Measurements from ENCODE around the gene DNAH1.

DNAH1 gene

GRCh38 chr3:52402706-52403270 lies 86.7 kb downstream of the DNAH1 start:
- Histone ChIP-seq H3K4me3 (ENCODE audit: low read depth, low read length) (no peak overlapping the region), H3K36me3 (replicated peaks) (peaks cover 55% of the 10 kb centered on the region), H3K27me3 (replicated peaks) (no peaks in the 10 kb centered on the region), H3K27ac (no peak overlapping the region)
- no peak for TF ChIP-seq CTCF (IDR thresholded peaks at IDR 0.05; ENCODE audit: low read depth, low read length, missing control alignments)
- DNase-seq = no peak
- in situ Hi-C loops (cut with HindIII; ENCODE audit: low pct_ligation_motif_present, low sequenced_read_pairs) = no loop called here

GRCh38 chr3:52403271-52403841 lies 87.2 kb downstream of the DNAH1 start:
- Histone ChIP-seq H3K36me3 (replicated peaks) (peaks cover 55% of the 10 kb centered on the region), H3K27ac (no peak overlapping the region), H3K27me3 (replicated peaks) (no peaks in the 10 kb centered on the region), H3K4me3 (ENCODE audit: low read depth, low read length) (no peak overlapping the region)
- no peak for DNase-seq
- TF ChIP-seq CTCF (IDR thresholded peaks at IDR 0.05; ENCODE audit: low read depth, low read length, missing control alignments) = no peak
- in situ Hi-C loops (cut with HindIII; ENCODE audit: low pct_ligation_motif_present, low sequenced_read_pairs) = no loop called here

- no peak for DNase-seq
- H3K27me3 ChIP-seq (replicated peaks) = no peaks in the 10 kb centered on the region
- peaks cover 55% of the 10 kb centered on the region for H3K36me3 ChIP-seq (replicated peaks)
- H3K27ac ChIP-seq = no peak overlapping the region
- in situ Hi-C loops (cut with HindIII; ENCODE audit: low pct_ligation_motif_present, low sequenced_read_pairs) = no loop called here
- TF ChIP-seq CTCF (IDR thresholded peaks at IDR 0.05; ENCODE audit: low read depth, low read length, missing control alignments) = no peak
- H3K4me3 ChIP-seq (ENCODE audit: low read depth, low read length) = no peak overlapping the region
These were observed 87.8 kb downstream of the DNAH1 start for GRCh38 chr3:52403955-52404354.

GRCh38 chr3:52404391-52404790 lies 88.3 kb downstream of the DNAH1 start:
- in situ Hi-C loops (cut with HindIII; ENCODE audit: low pct_ligation_motif_present, low sequenced_read_pairs) = no loop called here
- Histone ChIP-seq H3K36me3 (replicated peaks) (peaks cover 55% of the 10 kb centered on the region), H3K27ac (no peak overlapping the region), H3K4me3 (ENCODE audit: low read depth, low read length) (no peak overlapping the region), H3K27me3 (replicated peaks) (no peaks in the 10 kb centered on the region)
- no peak for DNase-seq
- no peak for TF ChIP-seq CTCF (IDR thresholded peaks at IDR 0.05; ENCODE audit: low read depth, low read length, missing control alignments)

GRCh38 chr3:52405066-52405465 lies 88.9 kb downstream of the DNAH1 start:
- no peaks in the 10 kb centered on the region for H3K27me3 ChIP-seq (replicated peaks)
- TF ChIP-seq CTCF (IDR thresholded peaks at IDR 0.05; ENCODE audit: low read depth, low read length, missing control alignments) = no peak
- peaks cover 55% of the 10 kb centered on the region for H3K36me3 ChIP-seq (replicated peaks)
- DNase-seq = no peak
- no peak overlapping the region for H3K27ac ChIP-seq
- in situ Hi-C loops (cut with HindIII; ENCODE audit: low pct_ligation_motif_present, low sequenced_read_pairs) = no loop called here
- no peak overlapping the region for H3K4me3 ChIP-seq (ENCODE audit: low read depth, low read length)

GRCh38 chr3:52405601-52406110 lies 89.5 kb downstream of the DNAH1 start:
- TF ChIP-seq CTCF (IDR thresholded peaks at IDR 0.05; ENCODE audit: low read depth, low read length, missing control alignments) = no peak
- in situ Hi-C loops (cut with HindIII; ENCODE audit: low pct_ligation_motif_present, low sequenced_read_pairs) = no loop called here
- Histone ChIP-seq H3K36me3 (replicated peaks) (peaks cover 55% of the 10 kb centered on the region), H3K27ac (no peak overlapping the region), H3K4me3 (ENCODE audit: low read depth, low read length) (no peak overlapping the region), H3K27me3 (replicated peaks) (no peaks in the 10 kb centered on the region)
- DNase-seq = no peak

Data from brain microvascular endothelial cell (primary cell).